GM19397 (cell line): ENCODE results near the gene NR4A1.
"Not testable (repeated sequence)": the region's sequence is repeated elsewhere in the genome, so short reads cannot be mapped to it uniquely, and the experiment has no call there.

Source experiments
- ATAC-seq: cut with Tn5 transposase; IDR thresholded peaks from one replicate; pipeline ENCODE4 v1.9.1; 2021; ENCODE audit warnings: mild to moderate bottlenecking, moderate library complexity; ENCODE audit not compliant: unreplicated experiment

Gene NR4A1

GRCh38 chr12:52091061-52091460 is 39.8 kb downstream of the NR4A1 start:
- ATAC-seq = no peak

DNA sequence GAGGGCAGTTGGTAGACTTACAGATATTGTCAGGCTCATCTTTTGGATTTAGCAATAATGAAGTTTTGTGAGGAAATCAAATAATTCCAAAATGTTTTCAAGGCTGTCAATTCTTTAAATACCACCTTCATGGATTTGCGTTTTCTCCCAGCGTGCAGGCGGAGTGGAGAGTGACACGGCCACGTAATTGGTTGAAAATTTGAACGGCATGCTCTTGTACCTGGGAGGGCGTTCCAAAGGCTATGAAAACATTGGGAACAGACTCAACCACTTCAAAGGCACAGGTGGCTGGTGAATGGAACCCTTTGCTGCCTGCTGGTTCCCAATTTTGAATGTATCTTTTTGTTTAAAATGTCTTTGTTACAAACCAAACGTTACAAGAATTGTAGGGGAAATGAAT is 40.6 kb downstream of the NR4A1 start:
- no peak for ATAC-seq

GRCh38 chr12:52093346-52093745 is 42.1 kb downstream of the NR4A1 start:
- no peak for ATAC-seq

GRCh38 chr12:52096332-52097044 is 45.2 kb downstream of the NR4A1 start:
- ATAC-seq = no peak

GRCh38 chr12:52097045-52097666 is 45.9 kb downstream of the NR4A1 start:
- ATAC-seq = no peak

GRCh38 chr12:52104431-52105089 is 53.3 kb downstream of the NR4A1 start:
- not testable (repeated sequence) for ATAC-seq
